Astrocyte (in vitro differentiated cells and primary cell): Measurements from ENCODE around the gene PNPLA2. TPM values are rescaled to one million over a fixed set of nuclear protein-coding genes. Genes with fewer than 3 reads are reported as not detected.
A peak's percentile ranks its signal among the peaks of the same experiment; 100 is the strongest.

Experiments used
- DNase-seq: peaks from one replicate; pipeline ENCODE4 v3.0.0-alpha.2; 2010; ENCODE audit warnings: low read depth
- FAIRE-seq: peaks from 2 replicates; lab custom pipeline; 2011; peaks lifted over from hg19 to GRCh38; lab: Jason Lieb, UNC
- H2AFZ ChIP-seq: 2 replicates; pipeline ENCODE4 v1.6.0; 2012; ENCODE audit warnings: low read depth, low read length, inconsistent platforms
- H3K27ac ChIP-seq: 2 replicates; pipeline ENCODE4 v1.5.1; 2011; ENCODE audit warnings: low read depth, low read length, inconsistent platforms
- H3K27me3 ChIP-seq: 2 replicates; pipeline ENCODE4 v1.6.0; 2011; ENCODE audit warnings: low read length, inconsistent platforms; ENCODE audit not compliant: insufficient read depth
- H3K36me3 ChIP-seq: 2 replicates; pipeline ENCODE4 v1.5.1; 2011; ENCODE audit warnings: low read length, inconsistent platforms; ENCODE audit not compliant: insufficient read depth
- H3K4me1 ChIP-seq: 2 replicates; pipeline ENCODE4 v1.5.1; 2011; ENCODE audit warnings: low read length, inconsistent platforms; ENCODE audit not compliant: insufficient read depth
- H3K4me2 ChIP-seq: 2 replicates; pipeline ENCODE4 v1.6.0; 2012; ENCODE audit warnings: low read length, inconsistent platforms
- H3K4me3 ChIP-seq: 2 replicates; pipeline ENCODE4 v1.5.1; 2011; ENCODE audit warnings: low read depth, mild to moderate bottlenecking, low read length, inconsistent platforms; ENCODE audit not compliant: insufficient read depth
- H3K79me2 ChIP-seq: 2 replicates; pipeline ENCODE4 v1.6.0; 2012; ENCODE audit warnings: mild to moderate bottlenecking, low read length, inconsistent platforms; ENCODE audit not compliant: insufficient read depth
- H3K9ac ChIP-seq: 2 replicates; pipeline ENCODE4 v1.6.0; 2012; ENCODE audit warnings: mild to moderate bottlenecking, low read length, inconsistent platforms
- H3K9me3 ChIP-seq: 2 replicates; pipeline ENCODE4 v1.5.1; 2012; ENCODE audit warnings: low read depth, mild to moderate bottlenecking, low read length, inconsistent platforms; ENCODE audit not compliant: insufficient read depth
- H4K20me1 ChIP-seq: 2 replicates; pipeline ENCODE4 v1.6.0; 2012; ENCODE audit warnings: low read length, inconsistent platforms; ENCODE audit not compliant: insufficient read depth
- H3K27ac Mint-ChIP-seq: one replicate; pipeline ENCODE4 v1.8.0; 2021; ENCODE audit warnings: mild to moderate bottlenecking, mixed read lengths; ENCODE audit not compliant: unreplicated experiment
- H3K27me3 Mint-ChIP-seq: one replicate; pipeline ENCODE4 v1.8.0; 2021; ENCODE audit warnings: low read depth, mixed read lengths; ENCODE audit not compliant: unreplicated experiment
- H3K36me3 Mint-ChIP-seq: one replicate; pipeline ENCODE4 v1.8.0; 2021; ENCODE audit warnings: low read depth, mixed read lengths; ENCODE audit not compliant: unreplicated experiment
- H3K4me1 Mint-ChIP-seq: one replicate; pipeline ENCODE4 v1.8.0; 2021; ENCODE audit warnings: low read depth, mixed read lengths; ENCODE audit not compliant: unreplicated experiment
- H3K4me3 Mint-ChIP-seq: one replicate; pipeline ENCODE4 v1.8.0; 2021; ENCODE audit warnings: mild to moderate bottlenecking, moderate library complexity, mixed read lengths; ENCODE audit not compliant: unreplicated experiment
- H3K9me3 Mint-ChIP-seq: one replicate; pipeline ENCODE4 v1.8.0; 2021; ENCODE audit warnings: mild to moderate bottlenecking, mixed read lengths; ENCODE audit not compliant: unreplicated experiment
- EZH2 ChIP-seq: IDR thresholded peaks from 2 replicates; pipeline ENCODE4 v1.6.1; 2012; ENCODE audit warnings: mild to moderate bottlenecking, low read length, inconsistent platforms; ENCODE audit not compliant: insufficient read depth
- total RNA-seq: library from RNA; stranded (reverse); gene quantifications from 2 replicates; pipeline ENCODE4 v1.2.1, GENCODE V29; 2021
- TF ChIP-seq, protein P1 (sequence below): IDR thresholded peaks from 2 replicates; pipeline ENCODE4 v1.5.1; 2011; ENCODE audit warnings: low read depth, mild to moderate bottlenecking, inconsistent platforms, low read length, moderate library complexity; ENCODE audit not compliant: insufficient read depth

PNPLA2 gene
- total RNA-seq, 1 donor from 2014 or later = 46.8 TPM

DNA sequence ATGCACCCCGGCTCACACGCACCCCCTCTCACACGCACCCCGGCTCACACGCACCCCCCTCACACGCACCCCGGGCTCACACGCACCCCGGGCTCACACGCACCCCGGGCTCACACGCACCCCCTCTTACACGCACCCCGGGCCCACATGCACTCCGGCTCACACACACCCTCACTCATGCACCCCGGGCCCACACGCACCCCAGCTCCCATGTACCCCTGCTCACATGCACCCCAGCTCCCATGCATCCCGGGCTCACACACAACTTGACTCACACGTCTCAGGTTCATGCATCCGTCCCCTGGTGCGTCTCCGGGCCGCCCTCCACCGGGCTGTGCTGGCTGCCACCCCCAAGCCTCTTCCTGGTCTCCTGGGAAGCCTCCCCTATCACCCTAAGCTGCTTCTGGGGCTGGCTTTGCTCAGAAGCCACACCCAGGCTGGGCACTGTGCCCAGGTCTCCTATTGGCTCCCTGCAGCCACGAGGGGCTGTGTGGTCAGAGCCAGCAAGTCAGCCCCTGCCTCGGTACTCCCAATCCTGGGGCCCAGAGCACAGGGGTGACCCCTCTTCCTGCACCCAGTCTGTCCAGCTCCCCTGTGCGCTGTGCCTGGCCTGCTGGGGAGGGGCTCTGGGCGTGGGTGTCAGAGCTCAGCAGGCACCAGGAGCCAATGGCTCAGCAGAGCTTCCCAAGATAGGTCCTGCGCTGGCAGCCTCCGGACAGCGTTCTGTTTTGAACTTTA, 40.8 kb downstream of the PNPLA2 start:
- Histone ChIP-seq H4K20me1 (peaks cover 57% of the 10 kb centered on the region), H3K9ac (no peak overlapping the region), H3K27me3 (no peaks in the 10 kb centered on the region), H3K4me1 (peaks cover 17% of the 10 kb centered on the region), H3K27ac (no peak overlapping the region), H3K79me2 (no peaks in the 10 kb centered on the region), H3K4me3 (no peak overlapping the region), H2AFZ (no peak overlapping the region), H3K36me3 (no peaks in the 10 kb centered on the region), H3K4me2 (peak overlapping the region; percentile 64), H3K9me3 (no peaks in the 10 kb centered on the region)
- Mint-ChIP-seq H3K27me3 (no peaks in the 10 kb centered on the region), H3K4me1 (peaks cover 3% of the 10 kb centered on the region), H3K27ac (no peak overlapping the region), H3K36me3 (no peaks in the 10 kb centered on the region), H3K9me3 (no peaks in the 10 kb centered on the region), H3K4me3 (no peak overlapping the region)
- FAIRE-seq (no peak), DNase-seq (peak; percentile 62)
- no peak for TF ChIP-seq EZH2

DNA sequence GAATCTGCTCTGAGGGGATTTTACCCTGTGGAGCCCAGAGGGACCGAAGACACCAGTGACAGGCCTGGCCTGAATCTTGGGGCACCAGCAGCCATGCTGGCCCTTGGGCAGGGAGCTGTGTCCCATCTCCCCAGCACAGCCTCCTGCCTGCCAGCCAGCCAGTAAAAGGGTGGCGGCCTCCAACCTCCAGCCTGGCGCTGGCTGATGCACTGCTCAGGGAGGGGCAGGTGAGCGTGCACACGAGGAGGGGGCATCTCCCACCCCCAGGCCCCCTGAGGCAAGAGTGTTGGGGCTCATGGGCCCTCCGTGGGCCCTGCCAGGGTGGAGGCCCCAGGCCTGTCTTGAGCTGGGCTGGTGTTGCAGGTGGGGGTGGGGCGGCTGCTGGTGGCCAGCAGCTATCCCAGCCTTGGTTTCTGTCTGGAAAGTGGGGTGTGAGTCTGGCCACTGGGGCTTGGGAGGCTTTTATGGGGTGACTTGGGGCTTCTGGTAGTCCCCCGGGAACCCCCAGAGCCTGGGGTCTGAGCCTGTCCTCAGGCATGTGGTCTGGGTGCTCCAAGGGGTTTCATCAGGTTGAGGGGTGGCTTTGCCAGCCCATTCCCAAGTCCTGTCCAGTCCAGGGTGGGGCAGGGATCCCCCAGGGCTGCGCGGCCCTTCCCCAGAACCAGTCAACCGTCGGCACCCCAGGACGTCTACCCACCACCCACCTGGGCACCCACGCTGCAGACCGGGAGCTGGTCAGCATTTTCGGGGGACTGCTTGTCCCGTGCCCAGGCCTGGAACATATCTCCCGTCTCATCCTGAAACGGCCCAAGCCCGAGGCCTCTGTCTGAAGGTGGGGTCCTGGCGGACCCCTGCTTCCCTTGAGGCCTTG, 41.8 kb downstream of the PNPLA2 start:
- TF ChIP-seq EZH2 = no peak
- TF ChIP-seq, protein P1, sequence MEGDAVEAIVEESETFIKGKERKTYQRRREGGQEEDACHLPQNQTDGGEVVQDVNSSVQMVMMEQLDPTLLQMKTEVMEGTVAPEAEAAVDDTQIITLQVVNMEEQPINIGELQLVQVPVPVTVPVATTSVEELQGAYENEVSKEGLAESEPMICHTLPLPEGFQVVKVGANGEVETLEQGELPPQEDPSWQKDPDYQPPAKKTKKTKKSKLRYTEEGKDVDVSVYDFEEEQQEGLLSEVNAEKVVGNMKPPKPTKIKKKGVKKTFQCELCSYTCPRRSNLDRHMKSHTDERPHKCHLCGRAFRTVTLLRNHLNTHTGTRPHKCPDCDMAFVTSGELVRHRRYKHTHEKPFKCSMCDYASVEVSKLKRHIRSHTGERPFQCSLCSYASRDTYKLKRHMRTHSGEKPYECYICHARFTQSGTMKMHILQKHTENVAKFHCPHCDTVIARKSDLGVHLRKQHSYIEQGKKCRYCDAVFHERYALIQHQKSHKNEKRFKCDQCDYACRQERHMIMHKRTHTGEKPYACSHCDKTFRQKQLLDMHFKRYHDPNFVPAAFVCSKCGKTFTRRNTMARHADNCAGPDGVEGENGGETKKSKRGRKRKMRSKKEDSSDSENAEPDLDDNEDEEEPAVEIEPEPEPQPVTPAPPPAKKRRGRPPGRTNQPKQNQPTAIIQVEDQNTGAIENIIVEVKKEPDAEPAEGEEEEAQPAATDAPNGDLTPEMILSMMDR = no peak
- Mint-ChIP-seq H3K9me3 (no peaks in the 10 kb centered on the region), H3K27ac (no peak overlapping the region), H3K27me3 (no peaks in the 10 kb centered on the region), H3K4me3 (no peak overlapping the region), H3K36me3 (no peaks in the 10 kb centered on the region), H3K4me1 (peaks cover 3% of the 10 kb centered on the region)
- no peaks in the 10 kb centered on the region for H3K9me3 ChIP-seq
- DNase-seq = no peak
- no peak overlapping the region for H3K9ac ChIP-seq
- no peak overlapping the region for H3K27ac ChIP-seq
- no peak overlapping the region for H3K4me3 ChIP-seq
- peaks cover 48% of the 10 kb centered on the region for H4K20me1 ChIP-seq
- H3K36me3 ChIP-seq = no peaks in the 10 kb centered on the region
- no peaks in the 10 kb centered on the region for H3K79me2 ChIP-seq
- FAIRE-seq = no peak
- peak overlapping the region; percentile 64 for H3K4me2 ChIP-seq
- H2AFZ ChIP-seq = no peak overlapping the region
- H3K4me1 ChIP-seq = peaks cover 17% of the 10 kb centered on the region
- H3K27me3 ChIP-seq = no peaks in the 10 kb centered on the region

DNA sequence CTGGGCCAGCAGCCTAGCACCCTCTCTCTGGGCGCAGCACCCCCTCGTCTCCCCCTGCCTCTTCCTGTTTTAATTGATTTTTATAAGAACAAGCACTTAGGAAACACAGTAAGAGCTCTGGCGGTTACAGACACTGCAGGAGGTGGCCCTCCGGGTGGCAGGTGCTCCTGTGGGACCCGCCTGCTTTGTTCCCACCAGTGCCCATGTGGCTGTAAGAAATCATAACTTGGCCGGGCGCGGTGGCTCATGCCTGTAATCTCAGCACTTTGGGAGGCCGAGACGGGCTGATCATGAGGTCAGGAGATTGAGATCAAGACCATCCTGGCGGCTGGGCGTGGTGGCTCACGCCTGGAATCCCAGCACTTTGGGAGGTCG, 42.4 kb downstream of the PNPLA2 start:
- DNase-seq (no peak), FAIRE-seq (no peak)
- no peak overlapping the region for H3K9ac ChIP-seq
- Mint-ChIP-seq H3K9me3 (no peaks in the 10 kb centered on the region), H3K27ac (no peak overlapping the region), H3K36me3 (no peaks in the 10 kb centered on the region), H3K4me3 (no peak overlapping the region), H3K4me1 (peaks cover 3% of the 10 kb centered on the region), H3K27me3 (no peaks in the 10 kb centered on the region)
- H3K4me3 ChIP-seq = no peak overlapping the region
- no peaks in the 10 kb centered on the region for H3K79me2 ChIP-seq
- H3K9me3 ChIP-seq = no peaks in the 10 kb centered on the region
- H3K4me2 ChIP-seq = no peak overlapping the region
- H3K27ac ChIP-seq = no peak overlapping the region
- H3K36me3 ChIP-seq = no peaks in the 10 kb centered on the region
- H3K27me3 ChIP-seq = no peaks in the 10 kb centered on the region
- H2AFZ ChIP-seq = no peak overlapping the region
- H3K4me1 ChIP-seq = peaks cover 17% of the 10 kb centered on the region
- TF ChIP-seq, protein P1 = no peak
- TF ChIP-seq EZH2 = no peak
- peaks cover 42% of the 10 kb centered on the region for H4K20me1 ChIP-seq
